Activated CD8-positive, alpha-beta T cell treated with anti-CD3 and anti-CD28 coated beads for 36 hours (primary cell): Measurements from ENCODE around the gene PUS10. TPM values are rescaled to one million over a fixed set of nuclear protein-coding genes. Genes with fewer than 3 reads are reported as not detected.

Experiments used
- ATAC-seq: fragments of 200-7000 bp; cut with Tn5 transposase; one replicate; pipeline ENCODE4 v1.10.0; 2021; ENCODE audit warnings: mild to moderate bottlenecking, moderate library complexity
- CTCF ChIA-PET: fragments of 350-600 bp; sonication (Branson Sonifier 250); formaldehyde crosslinking; loops from one replicate; lab custom pipeline; 2021; ENCODE audit warnings: antibody characterized with exemption; lab: Charles Lee
- POLR2A ChIA-PET: fragments of 350-600 bp; sonication (Branson Sonifier 250); formaldehyde crosslinking; loops from one replicate; lab custom pipeline; 2021; ENCODE audit warnings: antibody characterized with exemption; lab: Charles Lee
- DNase-seq: peaks from one replicate; pipeline ENCODE4 v3.0.0-alpha.2; 2020
- H3K27ac Mint-ChIP-seq: one replicate; pipeline ENCODE4 v1.8.0; 2021; ENCODE audit warnings: mild to moderate bottlenecking, mixed read lengths
- H3K27me3 Mint-ChIP-seq: one replicate; pipeline ENCODE4 v1.8.0; 2021; ENCODE audit warnings: mixed read lengths
- H3K36me3 Mint-ChIP-seq: one replicate; pipeline ENCODE4 v1.8.0; 2021; ENCODE audit warnings: low read depth, mixed read lengths
- H3K4me1 Mint-ChIP-seq: one replicate; pipeline ENCODE4 v1.8.0; 2021; ENCODE audit warnings: low read depth, mixed read lengths
- H3K4me3 Mint-ChIP-seq: one replicate; pipeline ENCODE4 v1.8.0; 2021; ENCODE audit warnings: mild to moderate bottlenecking, moderate library complexity, mixed read lengths
- H3K9me3 Mint-ChIP-seq: one replicate; pipeline ENCODE4 v1.8.0; 2021; ENCODE audit warnings: mixed read lengths
- intact Hi-C: fragments of 100-400 bp; cut with micrococcal nuclease; formaldehyde crosslinking; loops from one replicate; pipeline ENCODE4 v1.10.0; 2022
- total RNA-seq, 2 experiments: library from RNA; stranded (reverse); gene quantifications; one replicate each; pipeline ENCODE4 v1.2.3, GENCODE V29; 2021
- TF ChIP-seq, protein P1 (sequence below): fragments of 200-600 bp; IDR thresholded peaks from one replicate; pipeline ENCODE4 v1.8.0; 2022; ENCODE audit warnings: antibody characterized with exemption, mild to moderate bottlenecking

The PUS10 gene
- total RNA-seq, 2 experiments from 2014 or later: 7.9 to 8.7 TPM

DNA sequence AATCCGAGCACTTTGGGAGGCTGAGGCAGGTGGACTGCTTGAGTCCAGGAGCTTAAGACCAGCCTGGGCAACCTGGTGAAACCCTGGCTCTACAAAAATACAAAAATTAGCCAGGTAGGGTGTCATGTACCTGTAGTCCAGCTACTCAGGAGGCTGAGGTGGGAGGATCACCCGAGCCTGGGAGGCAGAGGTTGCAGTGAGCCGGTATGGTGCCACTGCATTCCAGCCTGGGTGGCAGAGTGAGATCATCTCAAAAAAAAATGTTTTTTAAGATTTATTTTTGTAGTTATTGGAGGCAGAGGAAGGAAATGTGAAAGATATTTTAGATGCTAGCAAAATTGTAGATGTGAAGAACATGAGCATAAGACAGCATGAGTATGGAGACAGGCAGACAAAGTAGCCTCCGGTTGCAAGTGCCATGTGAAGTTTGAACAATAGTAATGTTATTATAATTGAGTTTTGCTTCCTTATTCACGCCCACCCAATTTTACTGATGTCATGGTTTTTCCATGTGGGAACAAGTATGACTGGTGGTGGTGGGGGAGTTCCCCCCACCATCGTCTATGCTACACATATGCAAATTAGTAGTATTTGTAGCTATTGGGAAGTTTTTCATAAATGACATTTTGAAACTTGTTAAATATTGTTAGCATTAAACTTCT lies 118.7 kb downstream of the PUS10 start:
- peaks cover 67% of the 10 kb centered on the region for H3K36me3 Mint-ChIP-seq
- peak overlapping the region; percentile 56 for H3K4me3 Mint-ChIP-seq
- peaks cover 56% of the 10 kb centered on the region for H3K4me1 Mint-ChIP-seq
- ChIA-PET CTCF (interaction anchor here (1.2 to 1.7 kb wide), 3 partner anchors 85 to 106 kb away, joined by 3 to 4 read pairs (median 3); no protein-coding TSS in a partner anchor), POLR2A (interaction anchor here (0.7 to 1.5 kb wide), 6 partner anchors 9 to 93 kb away, joined by 3 to 5 read pairs (median 3); partner anchors contain the start of gene REL)
- no peaks in the 10 kb centered on the region for H3K27me3 Mint-ChIP-seq
- H3K27ac Mint-ChIP-seq: peak overlapping the region; percentile 94
- ATAC-seq (peak; percentile 82), DNase-seq (peak; percentile 82)
- TF ChIP-seq, protein P1, sequence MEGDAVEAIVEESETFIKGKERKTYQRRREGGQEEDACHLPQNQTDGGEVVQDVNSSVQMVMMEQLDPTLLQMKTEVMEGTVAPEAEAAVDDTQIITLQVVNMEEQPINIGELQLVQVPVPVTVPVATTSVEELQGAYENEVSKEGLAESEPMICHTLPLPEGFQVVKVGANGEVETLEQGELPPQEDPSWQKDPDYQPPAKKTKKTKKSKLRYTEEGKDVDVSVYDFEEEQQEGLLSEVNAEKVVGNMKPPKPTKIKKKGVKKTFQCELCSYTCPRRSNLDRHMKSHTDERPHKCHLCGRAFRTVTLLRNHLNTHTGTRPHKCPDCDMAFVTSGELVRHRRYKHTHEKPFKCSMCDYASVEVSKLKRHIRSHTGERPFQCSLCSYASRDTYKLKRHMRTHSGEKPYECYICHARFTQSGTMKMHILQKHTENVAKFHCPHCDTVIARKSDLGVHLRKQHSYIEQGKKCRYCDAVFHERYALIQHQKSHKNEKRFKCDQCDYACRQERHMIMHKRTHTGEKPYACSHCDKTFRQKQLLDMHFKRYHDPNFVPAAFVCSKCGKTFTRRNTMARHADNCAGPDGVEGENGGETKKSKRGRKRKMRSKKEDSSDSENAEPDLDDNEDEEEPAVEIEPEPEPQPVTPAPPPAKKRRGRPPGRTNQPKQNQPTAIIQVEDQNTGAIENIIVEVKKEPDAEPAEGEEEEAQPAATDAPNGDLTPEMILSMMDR: no peak
- H3K9me3 Mint-ChIP-seq: no peaks in the 10 kb centered on the region
- intact Hi-C loops: loop anchor here (5.0 kb wide), 1 partner anchor 82 kb away; no protein-coding TSS in a partner anchor

DNA sequence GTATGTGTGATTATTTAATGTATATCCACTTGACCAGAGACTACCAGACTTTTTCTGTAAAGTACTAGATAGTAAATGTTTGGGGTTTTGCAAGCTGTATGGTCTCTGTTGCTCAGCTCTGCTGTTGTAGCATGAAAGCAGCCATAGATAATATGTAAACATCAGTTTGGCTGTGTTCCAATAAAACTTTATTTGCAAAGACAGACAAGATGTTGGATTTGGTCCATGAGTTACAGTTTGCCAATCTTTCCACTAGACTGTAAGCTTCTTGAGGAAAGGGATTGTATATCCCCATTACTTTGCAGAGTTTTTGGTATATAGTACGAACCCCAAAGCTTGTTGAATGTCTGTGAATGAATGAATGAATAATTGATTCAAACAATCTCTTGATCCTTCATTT lies 119.5 kb downstream of the PUS10 start:
- ATAC-seq (no peak), DNase-seq (no peak)
- Mint-ChIP-seq H3K4me1 (peaks cover 63% of the 10 kb centered on the region), H3K27ac (peak overlapping the region; percentile 94), H3K9me3 (no peaks in the 10 kb centered on the region), H3K36me3 (peaks cover 73% of the 10 kb centered on the region), H3K4me3 (no peak overlapping the region), H3K27me3 (no peaks in the 10 kb centered on the region)
- TF ChIP-seq, protein P1: no peak
- ChIA-PET POLR2A (interaction anchor here (0.7 to 1.3 kb wide), 2 partner anchors 16 to 17 kb away, joined by 3 to 5 read pairs; partner anchors contain the start of gene REL), CTCF (interaction anchor here (1.7 kb wide), 1 partner anchor 107 kb away, joined by 4 read pairs; no protein-coding TSS in a partner anchor)
- intact Hi-C loops: loop anchor here (5.0 kb wide), 1 partner anchor 81 kb away; no protein-coding TSS in a partner anchor

Other genes with a start within 250 kb of the PUS10 start
- gene REL, start 136.7 kb downstream of the PUS10 start, total RNA-seq: 10 to 100 TPM; 84.7 to 85.3 TPM
- gene PEX13, start 535 bp downstream of the PUS10 start, total RNA-seq: 10 to 100 TPM; 15.5 to 16.8 TPM
- gene SANBR, start 47.6 kb upstream of the PUS10 start, total RNA-seq: 1 to 10 TPM in 1 of 2 experiments, under 1 TPM in 1; 0.97 to 1.3 TPM
- gene C2orf74, start 143.9 kb upstream of the PUS10 start, total RNA-seq: 10 to 100 TPM; 13.3 to 14.0 TPM